ENCODE measurements around the gene ASPA.
A peak's percentile ranks its signal among the peaks of the same experiment; 100 is the strongest.

Gene ASPA

DNA sequence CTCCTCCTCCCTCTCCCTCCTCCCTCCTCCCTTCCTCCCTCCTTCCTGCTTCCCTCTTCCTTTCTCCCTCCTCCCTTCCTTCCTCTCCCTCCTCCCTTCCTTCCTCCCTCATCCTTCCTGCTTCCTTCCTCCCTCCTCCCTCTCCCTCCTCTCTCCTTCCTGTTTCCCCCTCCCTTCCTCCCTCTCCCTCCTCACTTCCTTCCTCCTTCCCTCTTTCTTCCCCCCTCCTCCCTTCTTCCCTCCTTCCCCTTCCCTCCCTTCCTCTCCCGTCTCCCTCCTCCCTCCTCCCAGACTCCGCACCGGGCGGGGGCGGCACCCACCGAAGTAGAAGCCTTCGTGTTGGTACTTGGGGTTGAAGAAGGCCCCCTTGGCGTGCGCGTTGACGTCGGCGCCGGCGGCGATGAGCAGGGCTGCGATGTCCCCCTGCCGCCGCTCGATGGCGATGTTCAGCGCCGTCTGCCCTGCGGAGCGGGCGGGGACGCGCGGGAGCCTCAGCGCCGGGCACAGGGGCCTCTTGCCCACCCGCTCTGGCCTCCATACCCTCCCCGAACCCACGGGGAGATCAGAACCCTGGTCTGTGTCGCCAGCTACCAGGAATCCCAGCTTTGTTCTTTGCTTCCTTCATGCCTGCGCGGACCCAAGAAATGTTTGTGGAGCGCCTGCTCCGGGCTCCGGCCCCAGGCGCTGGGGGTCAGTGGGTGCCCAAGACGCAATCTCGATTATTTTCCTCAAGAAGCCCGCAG, 59.6 kb downstream of the ASPA start:
- DNase-seq, result peak; percentile 65

- DNase-seq, result no peak
These were observed 60.9 kb downstream of the ASPA start for GRCh38 chr17:3536716-3537115.

DNA sequence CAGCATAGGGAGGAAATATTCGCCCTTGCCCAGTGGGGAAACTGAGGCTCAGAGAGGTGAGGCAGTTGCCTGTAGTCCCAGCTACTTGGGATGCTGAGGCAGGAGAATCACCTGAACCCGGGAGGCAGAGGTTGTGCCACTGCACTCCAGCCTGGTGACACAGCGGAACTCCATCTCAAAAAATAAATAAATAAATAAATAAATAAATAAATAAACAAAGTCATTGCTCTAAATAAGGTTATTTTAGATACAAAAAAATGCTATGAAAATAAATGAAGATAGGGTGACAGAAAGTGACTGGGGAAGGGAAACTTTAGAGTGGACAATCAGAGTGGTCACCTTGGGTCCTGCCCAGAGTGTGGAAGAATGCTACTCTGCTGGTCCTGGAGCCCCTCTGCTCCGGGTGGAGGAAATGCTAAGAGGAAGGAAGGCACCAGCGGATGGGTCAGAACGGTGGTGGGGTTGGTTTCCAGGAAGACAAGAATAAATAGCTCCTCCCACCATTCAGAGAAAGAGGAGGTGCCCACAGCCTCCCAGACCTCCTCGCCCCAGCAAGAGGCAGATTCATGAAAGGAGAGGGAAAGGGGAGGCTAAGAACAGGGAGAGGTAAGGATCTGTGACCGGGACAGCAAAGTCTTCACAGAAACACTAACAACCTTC, 64.2 kb downstream of the ASPA start:
- DNase-seq, result no peak

DNA sequence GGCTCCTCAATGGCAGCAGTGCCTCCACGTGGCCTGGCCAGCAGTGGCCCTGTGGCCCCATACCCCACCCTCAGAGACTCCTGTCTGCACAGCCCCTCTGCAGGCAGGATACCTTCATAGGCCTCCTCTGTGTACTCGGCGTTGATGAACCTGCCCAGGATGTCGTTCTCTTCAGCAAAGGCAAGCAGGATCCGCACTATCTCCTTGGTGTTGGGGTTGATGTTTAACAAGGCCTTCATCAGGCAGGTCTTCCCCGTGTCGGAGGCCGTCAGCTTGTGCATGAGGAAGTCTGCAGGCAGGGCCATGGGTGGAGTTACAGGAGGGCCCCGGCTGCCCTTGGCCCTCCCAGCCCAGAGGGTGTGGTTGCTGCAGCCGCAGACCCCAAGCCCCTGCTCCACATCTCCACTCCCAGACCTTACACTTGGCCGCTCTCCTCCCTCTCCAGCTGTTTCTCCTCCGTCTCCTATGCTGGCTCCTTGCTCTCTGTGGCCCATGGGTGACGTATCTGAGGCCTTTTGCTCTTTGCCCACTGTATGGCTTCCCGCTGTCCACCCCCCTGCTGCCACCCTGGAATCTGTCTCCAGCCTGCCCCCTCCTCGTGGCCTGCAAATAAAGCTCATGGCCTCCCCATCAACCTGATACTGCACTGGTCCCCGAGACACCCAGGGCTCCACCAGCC, 66.8 kb downstream of the ASPA start:
- no peak for DNase-seq

- no peak for DNase-seq
These were observed 67.7 kb downstream of the ASPA start for GRCh38 chr17:3543453-3543852.

- no peak for DNase-seq
These were observed 68.6 kb downstream of the ASPA start for GRCh38 chr17:3544365-3544764.

DNA sequence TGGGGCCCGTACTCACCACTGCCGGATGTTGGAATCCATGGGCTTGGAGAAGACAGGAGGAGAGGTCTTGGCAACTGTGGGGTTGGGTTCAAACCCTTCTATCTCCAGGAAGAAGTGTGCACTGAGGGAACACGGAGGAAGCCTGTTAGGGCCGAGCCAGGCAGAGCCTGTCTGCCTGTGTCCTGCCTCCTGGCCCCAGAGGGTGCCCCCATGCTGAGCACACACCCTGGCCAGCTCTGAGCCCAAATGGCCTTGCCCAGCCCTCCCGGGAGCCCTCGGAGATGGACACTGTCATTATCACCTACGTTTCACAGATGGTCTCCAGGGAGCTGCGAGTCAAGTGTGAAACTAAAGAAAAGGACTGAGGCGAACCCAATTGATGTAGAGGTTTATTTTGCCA, 69.4 kb downstream of the ASPA start:
- DNase-seq, result no peak

GRCh38 chr17:3546521-3546920, 70.7 kb downstream of the ASPA start:
- no peak for DNase-seq

GRCh38 chr17:3546997-3547396, 71.2 kb downstream of the ASPA start:
- no peak for DNase-seq

- no peak for DNase-seq
These were observed 71.8 kb downstream of the ASPA start for GRCh38 chr17:3547628-3548027.

GRCh38 chr17:3549610-3550162, 73.9 kb downstream of the ASPA start:
- DNase-seq, result no peak

GRCh38 chr17:3551189-3551588, 75.4 kb downstream of the ASPA start:
- DNase-seq, result no peak

DNA sequence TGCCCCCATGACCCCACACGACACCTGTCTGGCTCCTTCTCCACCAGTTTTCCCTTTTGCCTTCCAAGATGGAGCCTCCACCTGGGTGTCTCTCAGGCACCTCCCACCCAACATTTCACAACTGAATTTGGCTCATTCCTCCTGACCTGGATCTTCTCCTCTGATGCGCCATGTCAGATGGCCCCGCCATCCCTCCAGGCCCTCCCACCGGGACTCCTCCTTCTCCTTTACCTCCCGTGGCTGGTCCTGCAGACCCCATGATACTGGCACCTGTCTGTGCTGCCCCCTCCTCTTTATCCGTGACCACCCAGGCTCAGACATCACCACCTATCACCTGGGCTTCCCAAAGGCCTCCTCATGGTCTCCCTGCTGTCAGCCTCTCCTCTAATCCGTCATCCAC, 77.1 kb downstream of the ASPA start:
- DNase-seq, result no peak
